Endothelial cell (in vitro differentiated cells): ENCODE results near the gene FHIP1A. TPM values are rescaled to one million over a fixed set of nuclear protein-coding genes. Genes with fewer than 3 reads are reported as not detected.

Source experiments
- DNase-seq: peaks from one replicate; pipeline ENCODE4 v3.0.0; 2021; ENCODE audit warnings: low spot score
- H3K27ac Mint-ChIP-seq: one replicate; pipeline ENCODE4 v1.8.0; 2021; ENCODE audit warnings: mixed read lengths, inconsistent platforms; ENCODE audit not compliant: unreplicated experiment
- H3K27me3 Mint-ChIP-seq: one replicate; pipeline ENCODE4 v1.8.0; 2021; ENCODE audit warnings: mild to moderate bottlenecking, moderate library complexity, mixed read lengths, inconsistent platforms; ENCODE audit not compliant: unreplicated experiment
- H3K36me3 Mint-ChIP-seq: one replicate; pipeline ENCODE4 v1.8.0; 2021; ENCODE audit warnings: mild to moderate bottlenecking, low read depth, mixed read lengths, inconsistent platforms; ENCODE audit not compliant: unreplicated experiment
- H3K4me1 Mint-ChIP-seq: one replicate; pipeline ENCODE4 v1.8.0; 2021; ENCODE audit warnings: mild to moderate bottlenecking, mixed read lengths, inconsistent platforms; ENCODE audit not compliant: unreplicated experiment
- H3K4me3 Mint-ChIP-seq: one replicate; pipeline ENCODE4 v1.8.0; 2021; ENCODE audit warnings: mild to moderate bottlenecking, mixed read lengths, inconsistent platforms; ENCODE audit not compliant: unreplicated experiment
- H3K9me3 Mint-ChIP-seq: one replicate; pipeline ENCODE4 v1.8.0; 2021; ENCODE audit warnings: mixed read lengths, inconsistent platforms; ENCODE audit not compliant: unreplicated experiment
- CTCF ChIP-seq: fragments of 200-600 bp; sonication (generic); IDR thresholded peaks from one replicate; pipeline ENCODE4 v1.5.0; 2021; ENCODE audit warnings: antibody characterized with exemption; ENCODE audit not compliant: unreplicated experiment
- total RNA-seq: library from RNA; stranded (reverse); fragmentation: NEBNext Ultra II Directional; extraction: Animal tissue kit (Norgen Biotek cat#: 25700); gene quantifications from one replicate; pipeline ENCODE4 v1.2.1, GENCODE V29; 2021; ENCODE audit not compliant: unreplicated experiment

Gene FHIP1A
- total RNA-seq, 1 donor from 2014 or later, result 2.4 TPM

GRCh38 chr4:151407466-151408379 lies 1.3 kb upstream of the FHIP1A start:
- no peaks in the 10 kb centered on the region for H3K36me3 Mint-ChIP-seq
- H3K27ac Mint-ChIP-seq, result peak overlapping the region; percentile 36
- TF ChIP-seq CTCF, result no peak
- H3K9me3 Mint-ChIP-seq, result no peaks in the 10 kb centered on the region
- H3K27me3 Mint-ChIP-seq, result peaks cover 9% of the 10 kb centered on the region
- DNase-seq, result peak; percentile 29
- H3K4me3 Mint-ChIP-seq, result peak overlapping the region; percentile 90
- peaks cover 17% of the 10 kb centered on the region for H3K4me1 Mint-ChIP-seq

GRCh38 chr4:151408380-151408629 lies 671 bp upstream of the FHIP1A start:
- Mint-ChIP-seq H3K27ac (peak overlapping the region; percentile 36), H3K27me3 (peaks cover 9% of the 10 kb centered on the region)

GRCh38 chr4:151409470-151410313 lies 716 bp downstream of the FHIP1A start:
- Mint-ChIP-seq H3K27me3 (peaks cover 9% of the 10 kb centered on the region), H3K36me3 (no peaks in the 10 kb centered on the region), H3K27ac (peak overlapping the region; percentile 16), H3K4me3 (peak overlapping the region; percentile 95), H3K4me1 (peaks cover 17% of the 10 kb centered on the region), H3K9me3 (no peaks in the 10 kb centered on the region)
- no peak for TF ChIP-seq CTCF
- DNase-seq, result peak; percentile 9

More at GRCh38 chr4:151408380-151408629, 671 bp upstream of the FHIP1A start:
- H3K9me3 Mint-ChIP-seq, result no peaks in the 10 kb centered on the region
- peak overlapping the region; percentile 90 for H3K4me3 Mint-ChIP-seq
- no peaks in the 10 kb centered on the region for H3K36me3 Mint-ChIP-seq
- peaks cover 17% of the 10 kb centered on the region for H3K4me1 Mint-ChIP-seq
- no peak for TF ChIP-seq CTCF
- DNase-seq, result no peak

GRCh38 chr4:151415978-151416377 lies 7.0 kb downstream of the FHIP1A start:
- no peaks in the 10 kb centered on the region for H3K27me3 Mint-ChIP-seq
- no peaks in the 10 kb centered on the region for H3K36me3 Mint-ChIP-seq
- TF ChIP-seq CTCF, result no peak
- no peak for DNase-seq
- H3K4me1 Mint-ChIP-seq, result peaks cover 11% of the 10 kb centered on the region
- no peak overlapping the region for H3K27ac Mint-ChIP-seq
- H3K4me3 Mint-ChIP-seq, result no peak overlapping the region
- no peaks in the 10 kb centered on the region for H3K9me3 Mint-ChIP-seq
